Adrenal gland (tissue), 12 donors: Measurements from ENCODE around the gene VSTM2L. TPM values are rescaled to one million over a fixed set of nuclear protein-coding genes. Genes with fewer than 3 reads are reported as not detected.

Experiments used
- DNase-seq, 7 donors: peaks; one replicate each; pipeline ENCODE4 v3.0.0-alpha.2; 2019 to 2020
- H3K27ac ChIP-seq, 5 donors: fragments of 200-600 bp; sonication (generic) in 4 of 5; 1 replicate in 3 of 5; 2 replicates in 2 of 5; pipeline versions ENCODE4 v1.5.1 to v1.8.0; 2016 to 2020; ENCODE audit warnings: mild to moderate bottlenecking in 1 of 5
- H3K27me3 ChIP-seq: fragments of 200-600 bp; 2 replicates; pipeline ENCODE4 v1.8.0; 2021
- H3K36me3 ChIP-seq, 2 donors: fragments of 200-600 bp; replicated peaks in 1 of 2; 1 replicate in 1 of 2; 2 replicates in 1 of 2; pipeline versions ENCODE4 v1.5.1 to v1.8.0; 2018 to 2022
- H3K4me1 ChIP-seq, 2 donors: fragments of 200-600 bp; replicated peaks in 1 of 2; 1 replicate in 1 of 2; 2 replicates in 1 of 2; pipeline versions ENCODE4 v1.5.1 to v1.8.0; 2018 to 2021
- H3K4me3 ChIP-seq, 4 donors: fragments of 200-600 bp; sonication (generic) in 3 of 4; one replicate each; pipeline ENCODE4 v1.5.1; 2016 to 2018
- H3K9me3 ChIP-seq, 3 donors: fragments of 200-600 bp; sonication (generic) in 1 of 3; replicated peaks in 1 of 3; 1 replicate in 2 of 3; 2 replicates in 1 of 3; pipeline versions ENCODE4 v1.5.1 to v1.8.0; 2016 to 2021
- CTCF ChIP-seq, 6 experiments: fragments of 450-650 bp in 4 of 6; fragments of 200-600 bp in 2 of 6; sonication (generic) in 1 of 6; IDR thresholded peaks; 1 replicate in 5 of 6; 2 replicates in 1 of 6; pipeline versions ENCODE4 v1.5.1 to v1.8.0; 2016 to 2021; ENCODE audit warnings: antibody characterized with exemption in 6 of 6, mild to moderate bottlenecking in 2 of 6, moderate library complexity in 1 of 6
- POLR2A ChIP-seq, 2 donors: fragments of 450-650 bp; IDR thresholded peaks; one replicate each; pipeline ENCODE4 v1.6.1; 2017; ENCODE audit warnings: antibody characterized with exemption in 2 of 2, mild to moderate bottlenecking in 2 of 2, moderate library complexity in 1 of 2
- WGBS, 4 donors: extraction: QIAGEN DNeasy Blood & Tissue Kit in 2 of 4; methylation state at CpG; one replicate each; pipeline versions ENCODE4 v1.1.5 to v1.1.7; 2013 to 2017; 5-methylcytosine and 5-hydroxymethylcytosine counted together
- intact Hi-C, 2 donors: fragments of 100-400 bp; cut with DNase I; formaldehyde crosslinking; loops; one replicate each; pipeline versions ENCODE4 v1.14.1 to v1.15.0; 2022 to 2023
- polyA plus RNA-seq, 3 donors: library from polyadenylated mRNA; stranded (reverse); fragments of 200-250 nt in 2 of 3; fragments of 350-450 nt in 1 of 3; fragmentation: Illumina TruSeq in 1 of 3; extraction: RNeasy Lipid Tissue Mini Kit (QIAGEN cat#74804) in 1 of 3; gene quantifications; one replicate each; pipeline ENCODE4 v1.2.3, GENCODE V29; 2013 to 2014
- total RNA-seq, 9 donors: library from RNA; depleted of rRNA in 4 of 9; stranded (reverse); fragments of >200 nt in 4 of 9; fragments of 120-200 nt in 1 of 9; fragmentation: NEBNext Ultra II Directional in 1 of 9; extraction: Animal tissue kit (Norgen Biotek cat#: 25700) in 1 of 9; gene quantifications; one replicate each; pipeline versions ENCODE4 v1.1.0 to v1.2.4, GENCODE V29; 2013 to 2023
- donor health status: healthy with polysubstance abuse.
- donor health status: Bipolar disorder and iron deficiency.
- donor health status: DM: yes; HTN: yes; CAD: no.
- donor health status: DM: no; HTN: no; CAD: no.
- donor health status: DM: no; HTN: no; CAD: no.
- donor health status: DM: yes; HTN: yes; CAD: no.

The VSTM2L gene
- total and polyA plus RNA-seq, 12 donors: 0.36 to 21.8 (median 7.4) TPM

GRCh38 chr20:37973059-37973910 is 70.4 kb downstream of the VSTM2L start:
- 84 to 87% (median 84%) methylated on average over 12 of the region's 12 CpGs for WGBS, 4 donors
- Histone ChIP-seq H3K4me3 (no peak overlapping the region), H3K27me3 (no peaks in the 10 kb centered on the region), H3K27ac (no peak overlapping the region), H3K4me1 (no peaks in the 10 kb centered on the region), H3K36me3 (no peaks in the 10 kb centered on the region), H3K9me3 (no peaks in the 10 kb centered on the region)
- DNase-seq: peak in 1 of 7 donors; percentile 6
- intact Hi-C loops: no loop called here
- no peak for TF ChIP-seq CTCF (IDR thresholded peaks at IDR 0.05)
- TF ChIP-seq POLR2A (IDR thresholded peaks at IDR 0.05): no peak

- intact Hi-C loops: no loop called here
- no peaks in the 10 kb centered on the region for H3K9me3 ChIP-seq
- H3K4me3 ChIP-seq: no peak overlapping the region
- H3K27ac ChIP-seq: no peak overlapping the region
- 60 to 66% (median 62%) methylated on average over 10 of the region's 10 CpGs for WGBS, 4 donors
- no peaks in the 10 kb centered on the region for H3K36me3 ChIP-seq
- no peak for TF ChIP-seq CTCF (IDR thresholded peaks at IDR 0.05)
- TF ChIP-seq POLR2A (IDR thresholded peaks at IDR 0.05): no peak
- no peaks in the 10 kb centered on the region for H3K27me3 ChIP-seq
- H3K4me1 ChIP-seq: no peaks in the 10 kb centered on the region
- peak in 1 of 7 donors; percentile 1 for DNase-seq
Measured at GRCh38 chr20:37976887-37977286, 74.0 kb downstream of the VSTM2L start.

- Histone ChIP-seq H3K27ac (no peak overlapping the region), H3K4me3 (no peak overlapping the region), H3K27me3 (no peaks in the 10 kb centered on the region), H3K4me1 (no peaks in the 10 kb centered on the region), H3K36me3 (peaks cover 0 to 4% of the 10 kb centered on the region in 2 donors), H3K9me3 (no peaks in the 10 kb centered on the region)
- 31 to 48% (median 40%) methylated on average over 6 to 12 of the region's 12 CpGs for WGBS, 4 donors
- intact Hi-C loops: no loop called here
- TF ChIP-seq POLR2A (IDR thresholded peaks at IDR 0.05) (no peak), CTCF (IDR thresholded peaks at IDR 0.05) (no peak)
- DNase-seq: peak in 1 of 7 donors; percentile 6
Measured at GRCh38 chr20:37977338-37977737, 74.4 kb downstream of the VSTM2L start.

- Histone ChIP-seq H3K4me3 (no peak overlapping the region), H3K4me1 (no peaks in the 10 kb centered on the region), H3K27ac (no peak overlapping the region), H3K9me3 (no peaks in the 10 kb centered on the region), H3K27me3 (no peaks in the 10 kb centered on the region), H3K36me3 (peaks cover 0 to 6% of the 10 kb centered on the region in 2 donors)
- intact Hi-C loops: no loop called here
- 58 to 72% (median 69%) methylated on average over 6 of the region's 6 CpGs for WGBS, 4 donors
- TF ChIP-seq CTCF (IDR thresholded peaks at IDR 0.05) (no peak), POLR2A (IDR thresholded peaks at IDR 0.05) (no peak)
- DNase-seq: peak in 2 of 7 donors; percentile 0 to 30
Measured at GRCh38 chr20:37977786-37978185, 74.9 kb downstream of the VSTM2L start.
